ENCODE data around the gene CRAT. TPM values are rescaled to one million over a fixed set of nuclear protein-coding genes. Genes with fewer than 3 reads are reported as not detected.

The CRAT gene
- total and polyA plus RNA-seq, 2 of the 4 experiments (the other 2 are of a cell fraction) = 18.8 to 41.6 TPM

DNA sequence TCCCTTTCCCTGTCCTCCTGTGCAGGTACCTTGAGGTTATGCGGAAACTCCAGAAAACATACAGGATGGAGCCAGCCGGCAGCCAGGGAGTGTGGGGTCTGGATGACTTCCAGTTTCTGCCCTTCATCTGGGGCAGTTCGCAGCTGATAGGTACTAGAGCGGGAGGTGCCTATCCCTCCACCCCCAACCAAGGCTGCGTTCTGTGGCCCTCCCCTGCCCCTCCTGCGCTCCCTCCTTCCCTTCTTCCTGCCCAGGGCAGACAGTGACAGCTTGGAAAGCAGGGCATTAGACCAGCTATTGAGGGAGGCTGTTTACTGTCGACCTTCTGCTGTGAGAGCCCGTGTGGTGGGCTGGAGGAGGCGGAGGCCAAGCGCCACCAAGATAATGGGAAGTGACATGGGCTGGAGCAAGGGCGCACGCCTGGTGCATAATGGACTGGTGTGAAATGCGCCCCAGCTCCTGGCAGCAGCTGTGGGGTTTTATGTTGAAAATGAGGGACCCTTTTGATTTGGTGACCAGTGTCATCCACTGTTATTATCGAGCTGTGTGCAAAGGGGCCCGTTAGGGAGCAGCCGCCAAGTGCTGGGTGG, 25.9 kb upstream of the CRAT start:
- ChIA-PET CTCF (no interaction called here), POLR2A (ENCODE audit: unreplicated experiment) (no interaction called here)
- no peak overlapping the region for H2BK120ac ChIP-seq (ENCODE audit: low read depth, low read length)
- H3K4me2 ChIP-seq (ENCODE audit: low read depth, low read length) = no peak overlapping the region
- H4K20me1 ChIP-seq (ENCODE audit: insufficient read depth, low read length) = no peaks in the 10 kb centered on the region; the same call in 1 of the 2 replicates
- DNase-seq (no peak), ATAC-seq (ENCODE audit: low read depth) (no peak)
- H3K14ac ChIP-seq (replicated peaks; ENCODE audit: low read depth, low read length) = no peak overlapping the region
- no peak overlapping the region for H4K8ac ChIP-seq (ENCODE audit: low read depth in 2 of 2, low read length in 2 of 2)
- no peak overlapping the region for H2AK9ac ChIP-seq (replicated peaks; ENCODE audit: low read depth, low read length, poor library complexity)
- no peak overlapping the region for H2BK20ac ChIP-seq (ENCODE audit: low read depth, low read length)
- peaks cover 21% of the 10 kb centered on the region for H3K36me3 ChIP-seq (ENCODE audit: control insufficient read depth, insufficient read depth, low read length)
- no peak overlapping the region for H4K91ac ChIP-seq (ENCODE audit: insufficient read depth, low read depth, low read length)
- H2AFZ ChIP-seq (replicated peaks; ENCODE audit: low read length, poor library complexity) = no peak overlapping the region
- H2BK5ac ChIP-seq (ENCODE audit: low read depth, low read length, poor library complexity, severe bottlenecking) = no peak overlapping the region
- no peak overlapping the region for H3K56ac ChIP-seq (ENCODE audit: extremely low read depth, insufficient read depth, low read length)
- no TSS peak for BruUV-seq (replicated peaks)
- H4K5ac ChIP-seq (ENCODE audit: low read depth, low read length) = no peak overlapping the region
- intact Hi-C loops (cut with micrococcal nuclease) (loop anchor here (5.0 kb wide), 1 partner anchor 646 kb away; no protein-coding TSS in a partner anchor), in situ Hi-C loops (cut with MboI; ENCODE audit: low sequenced_read_pairs) (no loop called here), dilution Hi-C loops (cut with HindIII; ENCODE audit: low sequenced_read_pairs, unreplicated experiment) (no loop called here)
- H3K23ac ChIP-seq (ENCODE audit: low read depth, low read length) = no peak overlapping the region
- TF ChIP-seq MXI1 (IDR thresholded peaks at IDR 0.05; ENCODE audit: borderline replicate concordance, low read depth, low read length) = no peak
- TF ChIP-seq, protein P1, sequence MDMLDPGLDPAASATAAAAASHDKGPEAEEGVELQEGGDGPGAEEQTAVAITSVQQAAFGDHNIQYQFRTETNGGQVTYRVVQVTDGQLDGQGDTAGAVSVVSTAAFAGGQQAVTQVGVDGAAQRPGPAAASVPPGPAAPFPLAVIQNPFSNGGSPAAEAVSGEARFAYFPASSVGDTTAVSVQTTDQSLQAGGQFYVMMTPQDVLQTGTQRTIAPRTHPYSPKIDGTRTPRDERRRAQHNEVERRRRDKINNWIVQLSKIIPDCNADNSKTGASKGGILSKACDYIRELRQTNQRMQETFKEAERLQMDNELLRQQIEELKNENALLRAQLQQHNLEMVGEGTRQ (IDR thresholded peaks at IDR 0.05; ENCODE audit: low read depth, low read length) = no peak
- TF ChIP-seq POLR2A (IDR thresholded peaks at IDR 0.05; ENCODE audit: low read depth, low read length) = no peak
- TF ChIP-seq, protein P2, sequence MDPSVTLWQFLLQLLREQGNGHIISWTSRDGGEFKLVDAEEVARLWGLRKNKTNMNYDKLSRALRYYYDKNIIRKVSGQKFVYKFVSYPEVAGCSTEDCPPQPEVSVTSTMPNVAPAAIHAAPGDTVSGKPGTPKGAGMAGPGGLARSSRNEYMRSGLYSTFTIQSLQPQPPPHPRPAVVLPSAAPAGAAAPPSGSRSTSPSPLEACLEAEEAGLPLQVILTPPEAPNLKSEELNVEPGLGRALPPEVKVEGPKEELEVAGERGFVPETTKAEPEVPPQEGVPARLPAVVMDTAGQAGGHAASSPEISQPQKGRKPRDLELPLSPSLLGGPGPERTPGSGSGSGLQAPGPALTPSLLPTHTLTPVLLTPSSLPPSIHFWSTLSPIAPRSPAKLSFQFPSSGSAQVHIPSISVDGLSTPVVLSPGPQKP (IDR thresholded peaks at IDR 0.05; ENCODE audit: borderline replicate concordance, low read depth, low read length) = no peak
- no peak for TF ChIP-seq FOS (IDR thresholded peaks at IDR 0.05; ENCODE audit: low read depth, low read length)
- TF ChIP-seq RFX5 (IDR thresholded peaks at IDR 0.05; ENCODE audit: low read depth, low read length) = no peak
- TF ChIP-seq, protein P3, sequence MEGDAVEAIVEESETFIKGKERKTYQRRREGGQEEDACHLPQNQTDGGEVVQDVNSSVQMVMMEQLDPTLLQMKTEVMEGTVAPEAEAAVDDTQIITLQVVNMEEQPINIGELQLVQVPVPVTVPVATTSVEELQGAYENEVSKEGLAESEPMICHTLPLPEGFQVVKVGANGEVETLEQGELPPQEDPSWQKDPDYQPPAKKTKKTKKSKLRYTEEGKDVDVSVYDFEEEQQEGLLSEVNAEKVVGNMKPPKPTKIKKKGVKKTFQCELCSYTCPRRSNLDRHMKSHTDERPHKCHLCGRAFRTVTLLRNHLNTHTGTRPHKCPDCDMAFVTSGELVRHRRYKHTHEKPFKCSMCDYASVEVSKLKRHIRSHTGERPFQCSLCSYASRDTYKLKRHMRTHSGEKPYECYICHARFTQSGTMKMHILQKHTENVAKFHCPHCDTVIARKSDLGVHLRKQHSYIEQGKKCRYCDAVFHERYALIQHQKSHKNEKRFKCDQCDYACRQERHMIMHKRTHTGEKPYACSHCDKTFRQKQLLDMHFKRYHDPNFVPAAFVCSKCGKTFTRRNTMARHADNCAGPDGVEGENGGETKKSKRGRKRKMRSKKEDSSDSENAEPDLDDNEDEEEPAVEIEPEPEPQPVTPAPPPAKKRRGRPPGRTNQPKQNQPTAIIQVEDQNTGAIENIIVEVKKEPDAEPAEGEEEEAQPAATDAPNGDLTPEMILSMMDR (conservative IDR thresholded peaks at IDR 0.05; ENCODE audit: low read depth, low read length) = no peak
- no peak for TF ChIP-seq BHLHE40 (IDR thresholded peaks at IDR 0.05; ENCODE audit: low read depth, low read length)
- no peak for TF ChIP-seq RAD21 (IDR thresholded peaks at IDR 0.05; ENCODE audit: low read length)
- TF ChIP-seq MAFK (IDR thresholded peaks at IDR 0.05; ENCODE audit: low read depth, low read length) = no peak
- no peak for TF ChIP-seq NFE2L2 (IDR thresholded peaks at IDR 0.05; ENCODE audit: low read depth, low read length)
- TF ChIP-seq CEBPB (IDR thresholded peaks at IDR 0.05; ENCODE audit: low read depth, low read length) = no peak
- TF ChIP-seq MAZ (IDR thresholded peaks at IDR 0.05; ENCODE audit: borderline replicate concordance, low read depth, low read length) = no peak
- no peak for TF ChIP-seq RCOR1 (IDR thresholded peaks at IDR 0.05; ENCODE audit: insufficient replicate concordance, low read length)
- TF ChIP-seq CHD1 (IDR thresholded peaks at IDR 0.05; ENCODE audit: low read depth, low read length) = no peak
- TF ChIP-seq SMC3 (IDR thresholded peaks at IDR 0.05; ENCODE audit: low read depth, low read length) = no peak
- no peak overlapping the region for H3K4me3 ChIP-seq (ENCODE audit: insufficient read depth, low read depth, low read length)
- peaks cover 2 to 34% of the 10 kb centered on the region in 2 experiments; a peak in 3 of 4 replicates for H3K79me1 ChIP-seq (ENCODE audit: low read depth in 1 of 2, low read length in 2 of 2)
- H3K9me1 ChIP-seq (ENCODE audit: insufficient read depth, low read length) = no peaks in the 10 kb centered on the region
- no peak overlapping the region for H3K9ac ChIP-seq (ENCODE audit: low read depth, low read length)
- no peak overlapping the region for H2BK15ac ChIP-seq (ENCODE audit: low read depth, low read length)
- H3K18ac ChIP-seq (ENCODE audit: low read depth, low read length) = no peak overlapping the region
- H3K4ac ChIP-seq (ENCODE audit: low read depth, low read length) = no peak overlapping the region
- WGBS, 2 experiments (ENCODE audit: extremely low coverage in 2 of 2, insufficient read length in 1 of 2) = 76% methylated on average over 4 of the region's 16 CpGs; no CpG with 5 or more reads in 1 of the 2 experiments
- H3K27ac ChIP-seq (ENCODE audit: insufficient read depth, low read length) = no peak overlapping the region
- no peaks in the 10 kb centered on the region for H3K27me3 ChIP-seq (ENCODE audit: control insufficient read depth, insufficient read depth, low read length)
- H3K9me3 ChIP-seq (ENCODE audit: control insufficient read depth, insufficient read depth, low read length) = no peaks in the 10 kb centered on the region
- H3K4me1 ChIP-seq (ENCODE audit: control insufficient read depth, insufficient read depth, low read length) = peaks cover 26% of the 10 kb centered on the region
- no peak overlapping the region for H2AK5ac ChIP-seq (ENCODE audit: low read depth, low read length)

Measured in IMR-90 (cell line).